G401 (cell line): ENCODE results near the gene BFAR. TPM values are rescaled to one million over a fixed set of nuclear protein-coding genes. Genes with fewer than 3 reads are reported as not detected.
A peak's percentile ranks its signal among the peaks of the same experiment; 100 is the strongest.
"Not testable (repeated sequence)": the region's sequence is repeated elsewhere in the genome, so short reads cannot be mapped to it uniquely, and the experiment has no call there.

Source experiments
- DNase-seq: peaks from one replicate; pipeline ENCODE4 v3.0.0-alpha.2; 2015; ENCODE audit warnings: low spot score
- in situ Hi-C: cut with HindIII; loops from 2 replicates; pipeline ENCODE4 v1.10.0; 2016; ENCODE audit warnings: low sequenced_read_pairs, mixed read lengths
- total RNA-seq: library from RNA; depleted of rRNA; stranded (reverse); fragments of >200 nt; shearing (Covaris generic); gene quantifications from 2 replicates; pipeline ENCODE4 v1.2.3, GENCODE V29; 2014

The BFAR gene
- total RNA-seq, 1 experiment from 2014 or later: 174 TPM

GRCh38 chr16:14634389-14634725 lies 1.6 kb downstream of the BFAR start:
- DNase-seq: no peak
- in situ Hi-C loops: no loop called here

GRCh38 chr16:14635395-14636165 lies 2.8 kb downstream of the BFAR start:
- DNase-seq: no peak
- in situ Hi-C loops: no loop called here

- DNase-seq, in situ Hi-C loops: not testable (repeated sequence)
Observed at GRCh38 chr16:14636179-14636950, 3.6 kb downstream of the BFAR start.

GRCh38 chr16:14636951-14637240 lies 4.1 kb downstream of the BFAR start:
- DNase-seq, in situ Hi-C loops: not testable (repeated sequence)

- no peak for DNase-seq
- in situ Hi-C loops: no loop called here
Observed at GRCh38 chr16:14640538-14640937, 7.8 kb downstream of the BFAR start.

- in situ Hi-C loops: no loop called here
- no peak for DNase-seq
Observed at GRCh38 chr16:14641206-14641605, 8.5 kb downstream of the BFAR start.

- no peak for DNase-seq
- in situ Hi-C loops: no loop called here
Observed at GRCh38 chr16:14641926-14642325, 9.2 kb downstream of the BFAR start.

GRCh38 chr16:14649816-14650215 lies 17.1 kb downstream of the BFAR start:
- in situ Hi-C loops: no loop called here
- DNase-seq: no peak

- DNase-seq: no peak
- in situ Hi-C loops: no loop called here
Observed at GRCh38 chr16:14650629-14651028, 17.9 kb downstream of the BFAR start.

GRCh38 chr16:14652726-14653125 lies 20.0 kb downstream of the BFAR start:
- in situ Hi-C loops: no loop called here
- no peak for DNase-seq

- in situ Hi-C loops: no loop called here
- DNase-seq: no peak
Observed at GRCh38 chr16:14658063-14658462, 25.3 kb downstream of the BFAR start.

- in situ Hi-C loops: no loop called here
- DNase-seq: no peak
Observed at GRCh38 chr16:14667347-14668266, 34.9 kb downstream of the BFAR start.

- DNase-seq: peak; percentile 17
- in situ Hi-C loops: no loop called here
Observed at GRCh38 chr16:14668556-14669223, 35.9 kb downstream of the BFAR start.

GRCh38 chr16:14669776-14670175 lies 37.0 kb downstream of the BFAR start:
- peak; percentile 50 for DNase-seq
- in situ Hi-C loops: no loop called here

GRCh38 chr16:14672403-14672971 lies 39.7 kb downstream of the BFAR start:
- no peak for DNase-seq
- in situ Hi-C loops: no loop called here

GRCh38 chr16:14676633-14677032 lies 43.9 kb downstream of the BFAR start:
- in situ Hi-C loops: no loop called here
- DNase-seq: no peak

GRCh38 chr16:14677627-14678026 lies 44.9 kb downstream of the BFAR start:
- in situ Hi-C loops: no loop called here
- DNase-seq: no peak

GRCh38 chr16:14678748-14679497 lies 46.2 kb downstream of the BFAR start:
- no peak for DNase-seq
- in situ Hi-C loops: no loop called here
